NOMO-1 treated with dmso at 0.1 percent for 144 hours (cell line): ENCODE data around the gene NFE2.

Experiments used
- DNase-seq: peaks from one replicate; lab custom pipeline; 2025; ENCODE audit not compliant: unreplicated experiment; lab: John Stamatoyannopoulos, UW

The NFE2 gene

DNA sequence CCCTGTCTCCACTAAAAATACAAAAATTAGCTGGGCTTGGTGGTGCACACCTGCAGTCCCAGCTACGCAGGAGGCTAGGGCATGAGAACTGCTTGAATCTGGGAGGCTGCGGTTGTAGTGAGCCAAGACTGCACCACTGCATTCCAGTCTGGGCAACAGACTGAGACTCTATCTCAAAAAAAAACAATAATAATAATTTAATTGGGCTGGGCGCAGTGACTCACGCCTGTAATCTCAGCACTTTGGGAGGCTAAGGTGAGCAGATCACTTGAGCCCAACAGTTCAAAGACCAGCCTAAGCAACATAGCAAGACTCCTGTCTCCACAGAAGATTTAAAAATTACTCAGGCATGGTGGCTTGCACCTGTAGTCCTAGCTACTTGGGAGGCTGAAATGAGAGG is 47.6 kb downstream of the NFE2 start:
- no peak for DNase-seq

DNA sequence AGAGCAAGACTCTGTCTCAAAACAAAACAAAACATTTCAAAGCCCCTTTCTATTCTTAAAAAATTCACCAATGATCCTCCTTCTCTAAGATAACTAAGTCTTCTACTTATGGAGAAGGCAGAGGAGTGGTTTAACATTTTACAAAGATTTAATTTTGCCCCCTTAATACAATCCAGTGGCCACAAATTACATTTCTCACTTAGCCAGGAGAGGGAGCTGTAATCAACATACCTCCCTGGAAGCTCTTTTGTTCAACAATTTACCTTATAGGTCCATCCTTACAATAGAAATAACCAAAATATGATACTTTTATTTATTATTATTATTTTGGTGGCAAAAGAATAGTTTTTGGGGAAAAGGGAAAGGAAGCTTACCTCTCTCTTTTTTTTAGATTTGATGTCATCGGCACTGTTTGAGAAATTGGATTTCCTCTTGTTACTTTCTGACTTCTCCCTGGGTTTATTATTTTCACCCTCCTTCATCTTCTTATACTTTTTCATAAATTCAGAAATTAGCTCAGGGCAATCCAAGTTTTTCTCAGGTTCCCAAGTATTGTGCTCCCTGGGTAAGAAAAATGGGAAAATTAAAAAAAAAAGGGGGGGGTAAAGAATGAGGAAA is 49.0 kb downstream of the NFE2 start:
- DNase-seq, result no peak

DNA sequence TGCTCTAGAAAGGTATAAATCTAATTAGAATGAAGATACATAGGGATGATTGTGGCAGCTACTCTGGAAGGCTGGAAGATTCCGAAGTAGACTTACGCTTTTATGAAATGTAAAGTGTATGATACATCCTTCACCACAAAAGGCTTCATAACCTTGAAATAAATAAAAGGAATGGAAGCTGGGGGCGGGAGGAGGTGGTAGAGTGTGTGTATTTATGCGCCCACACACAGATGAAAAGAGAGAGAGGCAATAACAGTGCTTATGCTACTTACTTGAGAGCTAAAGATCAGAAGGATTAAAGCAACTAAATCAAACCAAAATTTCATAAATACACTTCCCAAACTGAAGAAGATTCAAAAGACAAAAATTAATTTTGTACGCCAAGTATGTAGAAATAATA is 51.3 kb downstream of the NFE2 start:
- DNase-seq, result no peak

DNA sequence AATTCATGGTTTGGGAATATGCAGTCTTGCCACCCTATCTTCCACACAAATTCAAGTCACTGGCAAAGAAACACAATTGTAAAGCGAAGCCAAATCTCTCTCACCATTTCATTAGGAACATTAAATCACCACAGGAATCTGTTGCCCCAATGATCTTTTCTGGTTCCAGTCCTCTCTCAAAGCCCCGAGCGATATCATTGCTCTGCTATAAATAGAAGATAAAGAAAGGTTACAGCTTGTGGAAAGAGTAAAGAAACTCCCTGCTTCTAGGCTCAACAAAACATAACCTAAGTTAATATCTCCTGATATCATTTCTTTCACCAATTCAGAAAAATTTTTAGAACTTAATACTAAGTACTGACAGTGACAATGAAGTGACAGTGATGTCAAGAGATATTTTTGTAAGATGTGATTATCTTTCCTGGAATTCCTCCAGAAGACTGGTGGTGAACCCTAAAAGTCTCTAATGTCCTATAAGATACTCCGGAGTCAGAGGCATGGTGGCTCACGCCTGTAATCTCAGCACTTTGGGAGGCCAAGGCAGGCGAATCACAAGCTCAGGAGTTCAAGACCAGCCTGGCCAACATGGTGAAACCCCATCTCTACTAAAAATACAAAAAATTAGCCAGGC is 54.7 kb downstream of the NFE2 start:
- no peak for DNase-seq
